Hepatocyte (in vitro differentiated cells): ENCODE results near the gene ITGBL1.

Source experiments
- CTCF ChIP-seq: fragments of 200-600 bp; sonication (generic); IDR thresholded peaks from 2 replicates; pipeline ENCODE4 v1.5.1; 2016; ENCODE audit warnings: antibody characterized with exemption, mild to moderate bottlenecking; ENCODE audit not compliant: poor library complexity
- EZH2phosphoT487 ChIP-seq: fragments of 200-600 bp; sonication (generic); IDR thresholded peaks from one replicate; pipeline ENCODE4 v1.6.1; 2018; ENCODE audit warnings: antibody characterized with exemption, mild to moderate bottlenecking, low read depth, moderate library complexity; ENCODE audit not compliant: unreplicated experiment, severe bottlenecking

DNA sequence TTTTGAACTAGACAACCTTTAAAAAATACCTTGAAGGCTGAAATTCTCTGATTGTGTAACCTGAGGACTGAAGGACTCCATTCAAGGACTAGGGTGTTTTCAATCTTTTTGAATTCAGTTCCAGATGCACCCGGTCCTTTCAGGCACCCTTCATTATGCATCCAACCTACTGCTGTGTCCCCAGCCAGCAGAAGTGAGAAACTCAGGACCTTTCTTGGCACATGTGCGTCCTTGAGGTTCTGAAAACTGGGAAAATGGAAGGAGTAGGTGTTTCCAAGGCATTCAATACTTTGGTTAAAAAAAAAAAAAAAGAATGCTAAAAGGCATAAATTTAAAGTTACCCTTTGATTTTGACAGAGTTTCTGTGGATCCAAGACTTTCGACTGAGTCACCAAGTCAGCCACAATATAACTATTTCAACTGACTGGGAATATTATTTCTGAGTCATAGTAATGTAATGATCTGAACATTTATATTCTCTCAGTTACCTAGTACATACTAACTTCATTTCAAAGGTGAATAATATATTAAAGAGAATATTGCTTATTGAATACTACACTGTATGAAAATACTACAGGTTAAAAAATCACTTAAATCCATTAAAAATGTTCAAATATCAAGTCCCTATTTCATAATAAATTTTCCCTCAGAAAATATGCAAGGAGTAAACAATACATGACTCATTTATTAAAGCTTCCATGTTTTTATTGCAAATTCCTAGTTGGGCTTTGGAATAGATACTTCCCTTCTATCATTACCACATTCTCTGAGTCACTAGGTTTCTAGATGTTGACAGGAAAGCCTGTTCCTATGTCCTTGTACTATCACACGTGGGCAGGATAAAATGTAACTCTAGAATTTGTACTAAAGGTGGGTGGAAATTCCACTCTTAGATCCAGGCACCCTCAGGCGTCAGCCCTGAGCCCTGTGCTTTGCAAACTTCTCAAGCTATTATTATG is 2.4 kb upstream of the ITGBL1 start:
- TF ChIP-seq CTCF, result no peak
- no peak for TF ChIP-seq EZH2phosphoT487
